OCI-M2 (cell line): ENCODE results near the gene GPR132.

ENCODE experiments used
- DNase-seq: peaks from one replicate; lab custom pipeline; 2025; ENCODE audit not compliant: unreplicated experiment; lab: John Stamatoyannopoulos, UW

The GPR132 gene

DNA sequence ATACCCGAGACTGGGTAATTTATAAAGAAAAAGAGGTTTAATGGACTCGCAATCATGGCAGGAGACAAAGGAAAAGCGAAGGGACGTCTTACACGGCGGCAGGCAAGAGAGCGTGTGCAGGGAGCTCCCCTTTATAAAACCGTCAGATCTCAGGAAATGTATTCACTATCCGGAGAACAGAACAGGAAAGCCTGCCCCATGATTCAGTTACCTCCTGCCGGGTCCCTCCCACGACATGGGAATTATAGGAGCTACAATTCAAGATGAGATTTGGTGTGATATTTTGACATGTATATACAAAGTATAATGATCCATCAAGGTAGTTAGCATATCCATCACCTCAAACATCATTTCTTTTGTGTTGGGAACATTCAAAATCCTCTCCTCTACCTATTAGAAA is 42.1 kb downstream of the GPR132 start:
- DNase-seq: no peak

DNA sequence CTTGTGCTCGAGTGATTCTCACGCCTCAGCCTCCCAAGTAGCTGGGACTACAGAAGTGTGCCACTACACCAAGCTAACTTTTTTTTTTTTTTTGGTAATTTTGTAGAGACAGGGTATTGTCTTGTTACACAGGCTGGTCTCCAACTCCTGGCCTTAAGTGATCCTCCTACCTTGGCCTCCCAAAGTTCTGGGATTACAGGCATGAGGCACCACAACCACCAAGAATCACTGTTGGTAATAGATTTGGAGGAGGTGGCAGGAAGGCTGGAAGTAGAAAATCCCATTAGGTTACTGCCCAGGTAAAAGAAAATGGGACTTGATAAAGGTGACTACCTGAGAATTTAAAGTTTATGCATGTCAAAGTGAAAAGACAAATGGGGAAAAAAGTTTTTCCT is 43.0 kb downstream of the GPR132 start:
- no peak for DNase-seq

DNA sequence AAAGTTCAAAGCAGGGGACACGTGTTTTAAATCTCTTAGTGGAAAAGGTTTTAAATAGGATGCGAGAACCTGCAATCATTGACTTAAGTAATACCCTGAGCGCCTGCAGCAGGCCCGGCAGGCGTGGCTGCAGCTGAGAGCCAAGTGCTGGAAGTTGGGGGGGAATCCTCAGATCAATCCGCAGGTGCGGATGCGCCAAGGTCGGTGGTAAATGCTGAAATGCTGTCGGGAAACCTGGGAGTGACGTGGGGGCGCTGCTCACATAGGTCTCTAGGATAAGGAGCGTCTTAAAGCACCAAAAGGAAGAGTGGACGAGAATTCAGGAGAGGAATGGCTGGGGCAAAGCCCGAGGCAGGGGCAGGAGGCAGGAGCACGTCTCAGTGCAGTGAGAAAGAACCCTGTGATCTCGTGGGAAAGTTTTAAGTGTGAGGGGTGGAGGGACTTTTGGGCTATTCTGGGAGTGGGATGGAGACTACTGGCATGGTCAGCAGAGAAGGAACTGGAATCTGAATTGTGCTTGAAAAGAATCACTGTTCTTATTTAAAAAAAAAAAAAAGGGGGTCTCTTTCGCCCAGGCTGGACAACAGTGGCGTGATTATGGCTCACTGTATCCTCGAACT is 43.5 kb downstream of the GPR132 start:
- DNase-seq: no peak

DNA sequence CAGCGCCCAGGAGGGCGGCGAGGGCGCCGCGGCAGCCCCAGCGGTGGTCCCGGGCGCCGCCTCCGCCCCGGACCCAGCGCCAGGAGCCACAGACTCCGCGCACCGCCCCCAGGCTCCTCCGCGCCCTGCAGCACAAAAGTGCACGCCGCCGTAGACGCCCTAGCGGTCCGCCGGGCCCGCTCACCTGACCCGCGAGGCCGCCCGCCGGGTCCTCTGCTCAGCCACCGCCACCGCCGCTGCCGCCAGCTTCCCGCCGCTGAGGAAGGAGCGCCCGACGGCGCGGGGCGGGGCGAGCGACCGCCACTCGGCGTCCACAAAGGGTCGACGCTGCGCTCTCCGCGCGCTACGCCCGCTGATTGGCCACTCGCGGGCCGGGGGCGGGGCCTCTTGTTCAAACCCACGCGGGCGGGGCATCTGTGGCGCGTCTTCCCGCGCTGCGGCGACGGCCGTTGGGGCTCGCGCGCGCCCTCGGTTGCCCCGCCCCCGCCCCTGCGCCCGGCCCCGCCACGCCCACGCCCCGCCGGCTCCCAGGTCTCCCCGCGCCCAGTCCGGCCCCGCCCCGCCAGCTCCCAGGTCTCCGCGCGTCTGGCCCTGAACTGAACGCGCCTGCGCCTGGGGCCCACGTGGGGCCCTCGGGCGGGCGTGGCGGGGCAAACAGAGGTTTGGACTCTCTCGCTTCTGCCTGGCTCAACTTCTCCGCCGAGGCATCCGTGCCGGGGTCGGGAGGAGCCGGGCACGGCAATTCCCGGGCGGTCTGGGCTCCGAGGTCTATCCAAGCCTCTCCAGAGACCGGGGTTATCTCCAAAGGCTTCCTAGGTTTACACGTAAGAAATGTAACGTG is 44.2 kb downstream of the GPR132 start, which contains the start of gene CDCA4:
CDCA4 (minus strand) TSS at position 269 of the 841 bp plus-strand sequence. CDS start 9,154 bp downstream, outside the sequence.
- DNase-seq: peak; percentile 86

DNA sequence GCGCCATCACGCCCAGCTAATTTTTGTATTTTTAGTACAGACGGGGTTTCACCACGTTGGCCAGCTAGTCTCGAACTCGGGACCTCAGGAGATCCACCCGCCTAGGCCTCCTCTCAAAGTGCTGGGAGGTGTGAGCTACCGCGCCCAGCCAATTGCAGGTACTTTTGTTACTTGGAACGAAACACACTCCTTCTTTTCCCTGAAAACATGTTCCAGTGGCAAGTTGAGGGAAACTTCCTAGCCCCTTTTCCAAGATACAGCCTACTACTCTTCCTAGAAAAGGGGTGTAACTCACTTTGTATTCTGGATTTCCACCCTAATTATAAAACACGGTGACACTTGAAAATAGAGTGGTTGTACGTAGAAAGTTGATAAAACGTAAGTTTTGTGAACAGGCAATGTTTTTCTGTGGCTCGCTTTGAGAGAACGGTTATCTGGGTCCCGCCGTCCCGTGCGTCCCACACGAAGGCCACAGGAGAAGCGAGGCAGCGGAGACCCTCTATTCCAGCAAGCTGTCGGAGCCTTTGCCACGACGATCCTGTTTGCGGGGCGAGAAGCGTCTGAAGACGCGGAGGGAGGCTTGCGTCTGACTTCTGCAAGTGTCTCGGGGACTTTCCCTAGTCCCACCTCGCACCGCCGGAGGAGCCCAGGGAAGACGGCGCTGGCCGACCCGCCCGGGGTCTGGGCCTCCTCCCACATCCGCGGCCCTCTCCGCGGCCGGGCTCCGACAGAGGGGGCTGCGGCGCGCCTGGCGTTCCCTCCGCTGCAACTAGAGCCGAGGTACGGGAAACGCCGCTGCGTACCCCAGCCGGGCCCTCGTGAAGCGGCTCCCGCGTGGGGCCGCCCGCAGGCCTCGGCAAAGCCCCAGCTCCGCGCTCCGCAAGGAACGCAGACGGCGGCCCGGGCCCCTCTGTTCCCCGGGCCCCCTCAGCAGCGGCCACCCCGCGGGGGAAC is 45.1 kb downstream of the GPR132 start:
- no peak for DNase-seq

DNA sequence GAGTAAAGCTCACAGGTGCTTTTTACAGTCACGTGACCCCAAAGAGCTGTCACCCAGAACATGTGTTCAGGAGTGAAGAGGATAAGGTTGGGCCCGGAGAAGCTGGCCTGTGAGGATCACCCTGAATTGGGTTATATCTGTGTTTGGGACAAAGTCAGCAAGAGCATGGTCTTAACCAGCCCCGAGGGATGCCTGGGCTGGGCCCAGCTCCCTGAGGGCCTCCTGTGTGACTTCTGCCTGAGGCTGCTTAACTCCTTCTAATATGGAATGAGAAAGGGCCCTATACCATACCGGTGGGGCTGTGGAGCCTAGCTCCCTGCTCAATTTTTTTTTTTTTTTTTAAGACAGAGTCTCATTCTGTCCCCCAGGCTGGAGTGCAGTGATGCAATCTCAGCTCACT is 46.8 kb downstream of the GPR132 start:
- no peak for DNase-seq

DNA sequence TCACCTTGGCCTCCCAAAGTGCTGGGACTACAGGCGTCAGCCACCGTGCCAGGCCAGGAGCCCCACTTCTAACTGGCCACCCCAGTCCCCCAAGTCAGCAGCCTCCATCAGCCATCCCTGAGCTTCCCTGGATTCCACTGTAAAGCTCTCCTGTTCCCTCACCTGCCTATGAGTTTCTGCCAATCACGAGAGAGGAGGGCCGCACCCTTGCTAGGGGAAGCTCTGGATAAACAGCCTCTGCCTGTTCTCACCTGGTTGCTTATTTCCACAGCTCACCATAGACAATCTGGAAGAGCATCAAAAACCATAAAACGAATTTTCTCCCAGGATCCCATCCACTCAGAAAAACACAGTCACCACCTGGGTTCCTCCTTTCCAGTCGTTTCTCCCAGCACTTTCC is 49.3 kb downstream of the GPR132 start:
- DNase-seq: no peak

DNA sequence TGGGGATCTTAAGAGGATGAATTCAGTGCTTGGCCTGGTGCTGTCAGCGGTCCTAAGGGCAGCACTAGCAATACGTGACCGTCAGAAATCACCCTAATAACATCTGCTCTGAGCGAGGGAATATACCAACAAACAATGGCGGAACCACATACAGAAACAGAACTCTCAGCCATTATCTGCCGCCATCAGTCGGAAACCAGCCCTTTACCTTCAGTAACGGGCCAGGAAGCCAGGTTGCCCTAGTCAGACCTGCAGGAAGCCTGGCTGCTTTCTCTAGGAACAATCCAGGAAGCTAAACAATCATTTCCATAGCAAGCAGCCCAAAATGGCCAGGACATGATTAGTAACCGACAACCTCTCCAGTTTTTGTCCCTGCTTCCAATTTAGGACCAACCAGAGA is 50.0 kb downstream of the GPR132 start:
- no peak for DNase-seq

DNA sequence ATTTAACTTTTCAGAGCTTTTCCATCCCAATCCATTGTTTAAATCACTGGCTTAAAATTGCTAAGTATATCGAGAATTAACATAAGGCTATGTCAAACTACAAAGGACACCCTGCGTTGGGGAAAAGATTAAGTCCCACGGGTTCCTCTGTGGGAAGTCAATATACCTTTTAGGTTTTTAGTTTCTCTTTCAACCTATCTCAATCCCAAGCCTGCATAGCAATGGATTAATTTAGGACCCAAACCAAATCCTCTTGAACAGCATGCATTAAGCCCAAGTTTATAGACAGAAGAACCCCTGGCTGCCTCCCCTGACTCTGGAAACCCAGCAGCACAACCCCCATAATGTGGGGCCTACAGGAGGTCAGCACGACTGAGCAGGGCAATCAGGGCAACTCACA is 50.6 kb downstream of the GPR132 start:
- DNase-seq: no peak

DNA sequence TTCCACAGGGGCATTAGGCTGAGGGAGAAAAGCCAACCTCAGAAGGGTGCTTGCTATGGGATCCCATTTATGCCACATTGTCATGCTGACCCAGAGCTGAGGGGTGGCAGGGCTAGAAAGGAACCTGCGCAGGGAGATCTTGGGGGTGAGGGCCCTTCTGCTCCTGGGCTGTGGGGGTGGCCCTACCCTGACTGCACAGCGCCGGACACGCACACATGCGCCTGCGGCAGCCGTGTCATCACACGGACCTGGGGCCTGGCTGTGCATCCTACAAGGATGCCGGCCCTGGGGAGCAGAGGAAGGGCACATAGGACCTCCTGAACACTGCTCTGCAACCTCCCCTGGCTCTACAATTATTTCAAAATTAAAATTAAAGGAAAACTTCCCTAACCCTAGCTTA is 51.2 kb downstream of the GPR132 start:
- no peak for DNase-seq

DNA sequence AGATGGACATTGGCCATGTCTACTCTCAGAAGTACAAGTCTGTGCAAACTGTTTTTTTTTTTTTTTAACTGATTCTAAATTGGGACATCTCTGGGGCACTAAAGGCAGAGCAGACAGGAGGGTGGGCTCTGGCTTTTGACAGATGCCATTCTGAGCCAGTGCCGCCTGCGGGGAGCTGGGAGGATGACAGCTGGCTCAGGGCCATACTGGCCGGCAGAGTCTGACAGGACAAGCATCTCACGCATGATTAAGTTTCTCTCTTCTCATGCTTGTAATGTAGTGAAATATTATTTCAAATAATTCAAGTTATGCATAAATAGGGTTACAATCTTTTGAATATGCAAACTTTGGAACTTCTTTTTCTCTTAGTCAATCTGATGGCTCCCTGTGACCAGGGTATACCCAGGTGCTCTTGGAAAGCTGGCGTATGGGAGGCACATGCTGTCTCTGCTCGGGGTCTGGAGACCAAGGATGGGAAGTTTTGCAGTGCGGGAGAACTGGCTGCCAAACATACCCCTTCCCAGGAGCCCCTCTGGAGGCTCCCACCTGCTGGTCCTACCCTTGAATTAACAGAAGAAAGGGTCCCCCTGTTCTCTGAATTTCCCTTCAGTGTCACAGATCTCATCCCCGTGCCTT is 52.0 kb downstream of the GPR132 start:
- DNase-seq: no peak

DNA sequence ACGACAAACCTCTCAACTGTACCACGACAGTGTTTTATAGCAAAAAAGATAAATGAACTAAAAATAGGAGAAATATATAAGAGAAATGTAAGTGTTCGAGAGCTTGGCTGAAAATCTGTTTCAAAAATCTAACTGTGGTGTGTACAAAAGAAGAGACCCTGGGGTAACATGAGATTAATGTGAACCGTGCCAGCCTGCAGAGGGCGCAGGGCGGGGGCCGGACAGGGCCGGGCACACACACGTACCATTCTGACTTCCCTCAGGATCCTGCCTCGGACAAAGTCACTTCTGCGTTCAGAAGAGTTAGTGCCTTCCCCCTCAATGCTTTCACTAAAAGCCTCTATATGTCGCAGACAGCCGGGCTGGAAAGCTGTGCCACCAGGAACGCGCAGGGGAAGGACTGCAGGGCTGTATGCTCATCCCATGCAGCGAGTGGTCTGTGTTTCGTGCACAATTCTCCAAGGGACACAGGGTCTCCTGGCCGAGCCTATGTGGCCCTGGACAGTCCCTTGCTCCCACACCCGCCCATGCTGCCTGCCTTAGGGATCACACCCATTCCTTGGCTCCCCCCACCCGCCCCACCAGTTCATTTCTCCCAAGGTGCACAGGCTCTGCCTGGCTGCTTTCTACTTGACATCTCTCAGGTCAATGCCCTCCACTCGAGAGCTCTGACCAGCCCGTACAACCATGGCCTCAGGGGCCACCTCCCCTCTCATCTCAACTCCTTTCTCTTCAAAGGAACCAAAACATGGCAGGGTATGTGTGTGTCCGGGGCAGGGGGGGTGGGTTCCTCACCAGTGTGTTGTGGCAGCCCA is 52.9 kb downstream of the GPR132 start:
- DNase-seq: no peak

DNA sequence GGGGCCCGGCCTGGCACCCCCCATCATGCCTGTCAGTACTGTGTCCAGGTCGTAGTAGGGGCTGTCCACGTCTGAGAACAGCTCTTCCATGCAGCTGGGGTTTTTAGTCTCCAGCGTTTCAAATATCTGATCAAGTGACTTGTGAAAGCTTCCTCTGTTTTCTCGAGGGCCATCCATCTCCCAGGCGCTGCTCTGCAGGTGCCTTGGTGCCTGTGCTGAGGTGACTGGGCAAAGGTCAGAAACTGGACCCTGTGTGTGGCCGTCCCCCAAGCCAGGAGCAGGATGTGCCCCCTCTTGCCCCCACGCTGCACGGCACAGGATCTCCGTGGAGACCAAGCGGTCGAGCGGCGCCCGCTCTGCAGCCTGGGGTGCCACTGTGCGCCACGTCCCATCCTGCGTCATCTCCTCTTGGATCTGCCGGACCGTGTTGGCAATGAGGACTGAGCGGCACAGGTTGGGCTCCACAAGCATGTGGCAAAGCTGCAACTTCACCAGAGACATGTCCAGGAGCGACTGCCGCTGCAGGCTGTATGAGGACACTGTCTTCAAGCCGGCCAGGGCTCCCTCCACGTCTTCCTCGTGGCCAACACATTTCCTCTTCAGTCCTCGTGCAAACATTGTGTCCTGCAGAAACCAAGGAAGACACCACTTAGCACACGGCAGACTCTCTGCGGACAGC is 53.8 kb downstream of the GPR132 start:
- no peak for DNase-seq

DNA sequence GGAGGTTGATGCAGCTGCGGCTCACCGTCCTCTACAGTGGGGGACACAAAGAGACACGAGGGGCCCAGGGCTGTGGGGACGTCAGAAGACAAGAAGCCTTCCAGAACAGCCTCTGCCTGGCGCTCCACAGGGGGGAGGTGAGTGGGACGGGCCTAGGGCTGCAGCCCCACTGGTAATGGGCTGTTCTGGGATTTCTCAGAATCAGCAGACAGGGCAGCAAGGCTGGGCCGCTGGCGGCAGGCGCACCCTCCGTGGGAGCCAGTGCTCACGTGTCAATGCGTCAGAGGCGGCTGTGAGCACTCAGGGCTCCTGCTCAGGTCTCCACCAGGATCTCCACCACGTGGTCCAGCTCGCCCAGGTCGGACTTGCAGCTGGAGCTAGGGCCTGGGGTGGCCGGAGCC is 54.3 kb downstream of the GPR132 start:
- no peak for DNase-seq

DNA sequence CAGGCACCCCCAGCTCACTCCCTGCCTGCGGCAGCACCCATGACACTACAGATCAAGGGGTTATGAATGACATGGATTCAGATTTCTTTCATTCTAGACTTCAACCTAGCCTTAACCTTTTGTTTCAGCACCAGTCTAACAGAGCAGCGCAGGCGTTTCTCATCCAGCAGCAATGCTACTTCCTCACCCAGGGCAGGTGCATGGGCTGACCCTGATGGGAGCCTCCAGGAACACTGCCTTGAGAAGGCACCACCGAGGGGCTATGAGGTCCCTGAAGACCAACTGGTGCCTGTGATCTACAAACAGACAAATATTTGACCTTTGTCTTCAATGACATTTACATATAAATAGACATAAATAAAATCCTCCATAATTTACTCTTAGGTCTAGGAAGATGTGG is 55.1 kb downstream of the GPR132 start:
- no peak for DNase-seq

DNA sequence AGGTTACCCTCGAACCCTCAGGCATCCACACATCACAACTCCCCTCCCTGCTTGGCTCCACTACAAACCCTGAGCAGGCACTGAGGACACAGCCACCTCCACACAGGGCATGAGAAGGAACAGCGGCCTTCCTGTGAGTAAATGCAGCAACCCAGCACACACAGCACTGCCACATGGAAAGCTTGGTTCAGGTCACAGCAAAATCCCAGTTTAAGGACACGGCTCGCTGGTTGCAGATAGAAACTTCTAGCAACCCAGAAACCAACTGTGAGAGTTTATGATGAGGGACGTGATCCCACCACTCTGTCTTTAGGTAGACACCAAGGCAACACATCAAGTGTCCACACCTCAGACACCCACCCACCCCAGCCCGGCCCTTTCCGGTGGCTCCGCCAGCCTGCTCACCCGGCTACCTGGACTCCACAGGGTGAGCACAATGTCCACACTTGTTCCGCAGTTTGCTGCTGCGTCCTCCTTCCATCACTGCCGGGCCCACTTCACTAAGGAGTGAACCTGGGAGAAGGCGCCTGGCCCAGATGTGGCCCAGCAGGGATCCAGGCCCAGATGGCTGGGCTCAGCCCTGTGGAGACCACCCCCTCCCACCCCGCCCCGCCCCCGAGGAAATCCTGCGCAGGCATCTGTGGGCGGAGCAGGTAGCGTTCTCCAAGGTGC is 57.5 kb downstream of the GPR132 start:
- DNase-seq: no peak

DNA sequence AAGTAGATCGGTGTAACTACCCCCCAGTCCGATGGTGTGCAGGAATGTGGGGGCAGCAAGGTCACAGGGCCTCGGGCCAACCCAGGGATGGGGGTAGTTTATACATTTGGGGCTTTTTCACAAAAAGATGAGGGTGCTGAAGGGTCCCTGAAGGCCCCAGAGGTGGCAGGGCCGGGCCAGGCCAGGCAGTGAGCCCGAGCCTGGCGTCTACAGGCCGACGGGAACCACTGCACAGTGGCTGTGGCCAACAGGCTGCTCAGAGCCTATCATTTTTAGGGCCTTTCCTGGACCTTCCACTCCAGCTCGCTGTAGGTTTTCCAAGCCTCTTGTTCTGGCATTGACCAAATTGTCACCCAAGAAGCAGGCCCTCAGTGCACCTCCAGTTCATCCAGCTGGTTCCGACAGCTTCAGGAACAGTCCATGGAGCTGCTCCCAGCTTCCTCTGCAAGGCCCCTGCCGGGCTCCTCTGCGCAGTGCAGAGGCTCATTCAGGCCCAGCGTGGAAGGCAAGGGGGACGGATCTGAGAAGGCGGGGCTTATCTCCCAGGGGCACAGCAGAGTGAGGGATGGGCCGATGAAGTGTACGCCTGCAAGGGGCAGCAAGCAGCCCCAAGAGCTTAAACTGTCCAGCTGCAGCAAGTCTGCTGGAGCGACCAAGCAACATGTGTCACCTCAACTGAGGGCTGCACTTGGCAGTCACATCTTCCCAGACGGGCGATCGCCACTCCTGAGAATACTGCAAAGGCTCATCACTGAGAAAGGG is 58.2 kb downstream of the GPR132 start:
- DNase-seq: no peak
